Subcutaneous abdominal adipose tissue (tissue), 5 donors: Measurements from ENCODE around the gene PJA2.
A peak's percentile ranks its signal among the peaks of the same experiment; 100 is the strongest.

Experiments
- H3K27ac ChIP-seq: one replicate; pipeline ENCODE4 v1.7.0; 2013; ENCODE audit warnings: low read depth, mild to moderate bottlenecking, inconsistent platforms, low read length, moderate library complexity
- H3K27me3 ChIP-seq, 5 donors: one replicate each; pipeline ENCODE4 v1.7.0; 2013; ENCODE audit warnings: low read length in 5 of 5, inconsistent platforms in 1 of 5; ENCODE audit not compliant: control insufficient read depth in 5 of 5, insufficient read depth in 4 of 5
- H3K36me3 ChIP-seq, 5 donors: one replicate each; pipeline ENCODE4 v1.7.0; 2013; ENCODE audit warnings: low read length in 5 of 5; ENCODE audit not compliant: control insufficient read depth in 5 of 5, insufficient read depth in 5 of 5
- H3K4me1 ChIP-seq, 5 donors: one replicate each; pipeline ENCODE4 v1.7.0; 2013; ENCODE audit warnings: low read length in 5 of 5, mild to moderate bottlenecking in 3 of 5, moderate library complexity in 1 of 5; ENCODE audit not compliant: control insufficient read depth in 5 of 5, insufficient read depth in 5 of 5
- H3K4me3 ChIP-seq, 5 donors: one replicate each; pipeline ENCODE4 v1.7.0; 2013; ENCODE audit warnings: low read length in 5 of 5, low read depth in 1 of 5
- H3K9ac ChIP-seq, 5 donors: one replicate each; pipeline ENCODE4 v1.7.0; 2013; ENCODE audit warnings: low read length in 5 of 5, mild to moderate bottlenecking in 4 of 5, moderate library complexity in 3 of 5
- H3K9me3 ChIP-seq, 5 donors: one replicate each; pipeline ENCODE4 v1.7.0; 2013; ENCODE audit warnings: low read length in 5 of 5; ENCODE audit not compliant: control insufficient read depth in 5 of 5
- donor health status: healthy.
- donor health status: healthy.
- donor health status: healthy.
- donor health status: healthy.
- donor health status: healthy.

Gene PJA2

GRCh38 chr5:109409844-109410388 is at the start of gene PJA2:
TSS of gene PJA2 (minus strand) at chr5:109409974. CDS start at chr5:109383433, 26,541 bp downstream.
- H3K4me3 ChIP-seq = peak within 1 kb of the TSS; percentile 94 to 98 (median 96)
- no peaks in the 10 kb centered on the region for H3K27me3 ChIP-seq
- peaks cover 2 to 44% (median 31%) of the 10 kb centered on the region in 5 donors for H3K4me1 ChIP-seq
- no peaks in the 10 kb centered on the region for H3K36me3 ChIP-seq
- H3K9ac ChIP-seq = peak within 1 kb of the TSS; percentile 79 to 98 (median 97)
- peak within 1 kb of the TSS; percentile 97 for H3K27ac ChIP-seq
- H3K9me3 ChIP-seq = no peaks in the 10 kb centered on the region

GRCh38 chr5:109455598-109456096 is 45.9 kb upstream of the PJA2 start:
- Histone ChIP-seq H3K9ac (peak overlapping the region in 1 of 5 donors; percentile 68), H3K9me3 (no peaks in the 10 kb centered on the region), H3K36me3 (no peaks in the 10 kb centered on the region), H3K4me1 (peaks cover 0 to 34% (median 20%) of the 10 kb centered on the region in 5 donors), H3K27me3 (no peaks in the 10 kb centered on the region), H3K27ac (peak overlapping the region; percentile 63), H3K4me3 (peak overlapping the region in 1 of 5 donors; percentile 8)

- no peaks in the 10 kb centered on the region for H3K27me3 ChIP-seq
- H3K9me3 ChIP-seq = no peaks in the 10 kb centered on the region
- H3K27ac ChIP-seq = peak overlapping the region; percentile 63
- H3K36me3 ChIP-seq = no peaks in the 10 kb centered on the region
- no peak overlapping the region for H3K4me3 ChIP-seq
- H3K9ac ChIP-seq = peak overlapping the region in 2 of 5 donors; percentile 19 to 32
- H3K4me1 ChIP-seq = peaks cover 0 to 34% (median 20%) of the 10 kb centered on the region in 5 donors
These were observed 45.1 kb upstream of the PJA2 start for GRCh38 chr5:109454731-109455505.

- Histone ChIP-seq H3K4me1 (peaks cover 0 to 34% (median 20%) of the 10 kb centered on the region in 5 donors), H3K9me3 (no peaks in the 10 kb centered on the region), H3K27ac (peak overlapping the region; percentile 11)
These were observed 43.5 kb upstream of the PJA2 start for GRCh38 chr5:109453251-109453650.

GRCh38 chr5:109452661-109453060 is 42.9 kb upstream of the PJA2 start:
- Histone ChIP-seq H3K9ac (no peak overlapping the region), H3K27ac (peak overlapping the region; percentile 11), H3K27me3 (no peaks in the 10 kb centered on the region), H3K4me1 (peaks cover 0 to 34% (median 20%) of the 10 kb centered on the region in 5 donors), H3K9me3 (no peaks in the 10 kb centered on the region), H3K36me3 (no peaks in the 10 kb centered on the region), H3K4me3 (no peak overlapping the region)

More at GRCh38 chr5:109453251-109453650, 43.5 kb upstream of the PJA2 start:
- Histone ChIP-seq H3K36me3 (no peaks in the 10 kb centered on the region), H3K27me3 (no peaks in the 10 kb centered on the region), H3K9ac (no peak overlapping the region), H3K4me3 (no peak overlapping the region)

GRCh38 chr5:109451146-109451545 is 41.4 kb upstream of the PJA2 start:
- H3K9ac ChIP-seq = no peak overlapping the region
- no peaks in the 10 kb centered on the region for H3K36me3 ChIP-seq
- H3K9me3 ChIP-seq = no peaks in the 10 kb centered on the region
- no peak overlapping the region for H3K27ac ChIP-seq
- H3K4me1 ChIP-seq = peaks cover 0 to 34% (median 20%) of the 10 kb centered on the region in 5 donors
- no peak overlapping the region for H3K4me3 ChIP-seq
- H3K27me3 ChIP-seq = no peaks in the 10 kb centered on the region

- Histone ChIP-seq H3K9me3 (no peaks in the 10 kb centered on the region), H3K36me3 (no peaks in the 10 kb centered on the region), H3K4me3 (no peak overlapping the region), H3K27ac (no peak overlapping the region), H3K4me1 (peaks cover 0 to 26% (median 13%) of the 10 kb centered on the region in 5 donors), H3K27me3 (no peaks in the 10 kb centered on the region), H3K9ac (no peak overlapping the region)
These were observed 40.5 kb upstream of the PJA2 start for GRCh38 chr5:109450129-109450877.

GRCh38 chr5:109448838-109449237 is 39.1 kb upstream of the PJA2 start:
- no peaks in the 10 kb centered on the region for H3K9me3 ChIP-seq
- H3K27me3 ChIP-seq = no peaks in the 10 kb centered on the region
- H3K9ac ChIP-seq = no peak overlapping the region
- peaks cover 0 to 14% (median 2%) of the 10 kb centered on the region in 5 donors for H3K4me1 ChIP-seq
- H3K36me3 ChIP-seq = no peaks in the 10 kb centered on the region
- H3K4me3 ChIP-seq = no peak overlapping the region
- no peak overlapping the region for H3K27ac ChIP-seq

GRCh38 chr5:109439590-109439989 is 29.8 kb upstream of the PJA2 start:
- H3K27me3 ChIP-seq = no peaks in the 10 kb centered on the region
- H3K36me3 ChIP-seq = no peaks in the 10 kb centered on the region
- H3K27ac ChIP-seq = no peak overlapping the region
- no peaks in the 10 kb centered on the region for H3K9me3 ChIP-seq
- H3K9ac ChIP-seq = no peak overlapping the region
- H3K4me1 ChIP-seq = no peaks in the 10 kb centered on the region
- H3K4me3 ChIP-seq = no peak overlapping the region
